Gastrocnemius medialis (tissue), 4 donors: ENCODE data around the gene ZBTB20.

ENCODE experiments used
- CTCF ChIP-seq, 5 experiments: fragments of 450-650 bp in 3 of 5; fragments of 200-600 bp in 2 of 5; sonication (generic) in 2 of 5; IDR thresholded peaks in 4 of 5; conservative IDR thresholded peaks in 1 of 5; 1 replicate in 4 of 5; 2 replicates in 1 of 5; pipeline ENCODE4 v1.5.1; 2016 to 2019; ENCODE audit warnings: antibody characterized with exemption in 5 of 5, mild to moderate bottlenecking in 3 of 5, moderate library complexity in 3 of 5
- POLR2A ChIP-seq, 2 donors: fragments of 450-650 bp; IDR thresholded peaks; one replicate each; pipeline ENCODE4 v1.6.1; 2017; ENCODE audit warnings: antibody characterized with exemption in 2 of 2, mild to moderate bottlenecking in 2 of 2, moderate library complexity in 2 of 2

- TF ChIP-seq CTCF (IDR thresholded peaks at IDR 0.05 in 4 of 5, conservative IDR thresholded peaks at IDR 0.05 in 1 of 5) (no peak), POLR2A (IDR thresholded peaks at IDR 0.05) (no peak)
Observed at GRCh38 chr3:114554731-114555130, 592.4 kb downstream of the ZBTB20 start.
